Glomerular visceral epithelial cell (primary cell): ENCODE results near the gene WDR49.

Experiments
- DNase-seq: peaks from one replicate; pipeline ENCODE4 v3.0.0-alpha.2; 2016; ENCODE audit errors: extremely low spot score

Gene WDR49

GRCh38 chr3:167653760-167654159, at the start of gene WDR49:
WDR49 (minus strand) TSS chr3:167653942; CDS start chr3:167653425, 517 bp downstream.
- DNase-seq: no peak

GRCh38 chr3:167700926-167701325, 47.2 kb upstream of the WDR49 start:
- no peak for DNase-seq

DNA sequence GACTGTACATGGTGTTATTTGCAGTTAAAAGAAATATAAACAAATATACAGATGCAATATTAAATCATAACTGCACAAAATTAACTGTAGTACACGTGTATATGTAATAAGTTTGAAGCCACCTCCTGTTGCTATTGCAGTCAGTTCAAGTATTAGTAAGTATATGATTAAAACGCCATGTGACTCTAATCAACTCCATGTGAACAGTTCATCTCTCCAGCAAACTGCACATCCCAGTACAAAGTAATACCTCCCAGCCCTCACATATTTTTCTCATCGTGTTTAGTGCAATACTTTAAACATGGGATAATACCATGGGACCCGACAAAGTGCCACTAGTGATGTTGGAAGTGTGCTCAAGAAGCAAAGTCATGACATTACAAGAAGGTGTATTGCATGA, 46.3 kb upstream of the WDR49 start:
- no peak for DNase-seq

DNA sequence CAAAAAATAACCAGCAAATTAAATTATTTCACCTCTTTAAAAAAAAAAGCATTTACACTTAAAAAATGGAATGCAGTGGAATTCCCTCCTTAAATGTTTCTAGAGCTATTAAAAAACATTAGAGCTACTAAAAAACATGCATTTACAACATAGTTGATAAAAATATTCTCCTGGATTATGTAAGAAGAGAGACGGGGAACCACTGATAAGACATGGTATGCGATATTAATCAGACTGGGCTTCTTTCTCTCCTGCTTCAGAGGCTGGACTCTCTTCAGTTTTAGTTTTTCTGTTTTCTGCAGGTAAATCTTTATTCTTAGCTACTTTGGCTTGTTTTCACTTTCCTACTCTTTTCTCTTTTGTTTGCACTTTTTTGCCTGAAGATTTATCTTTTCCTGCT, 40.4 kb upstream of the WDR49 start:
- no peak for DNase-seq

DNA sequence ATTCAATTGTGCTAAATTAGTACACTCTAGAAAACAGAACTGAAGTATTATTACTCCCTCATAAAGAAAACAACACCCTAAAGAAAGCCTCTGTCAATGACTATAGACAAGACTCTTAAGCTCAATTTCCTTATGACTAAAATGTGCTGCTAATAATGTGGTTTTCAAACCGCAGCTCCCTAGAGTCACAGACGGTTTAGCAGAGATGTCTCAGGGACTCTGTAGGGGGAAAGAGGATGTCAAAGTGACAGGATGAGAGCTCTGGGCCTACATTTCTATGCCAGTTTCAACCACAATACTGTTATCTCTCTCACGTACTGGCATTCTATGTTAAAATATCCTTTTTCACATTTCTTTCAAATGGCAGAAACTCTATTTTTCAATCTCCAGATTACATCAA, 37.6 kb upstream of the WDR49 start:
- peak; percentile 8 for DNase-seq

- DNase-seq: peak; percentile 52
Observed at GRCh38 chr3:167684388-167684993, 30.7 kb upstream of the WDR49 start.

DNA sequence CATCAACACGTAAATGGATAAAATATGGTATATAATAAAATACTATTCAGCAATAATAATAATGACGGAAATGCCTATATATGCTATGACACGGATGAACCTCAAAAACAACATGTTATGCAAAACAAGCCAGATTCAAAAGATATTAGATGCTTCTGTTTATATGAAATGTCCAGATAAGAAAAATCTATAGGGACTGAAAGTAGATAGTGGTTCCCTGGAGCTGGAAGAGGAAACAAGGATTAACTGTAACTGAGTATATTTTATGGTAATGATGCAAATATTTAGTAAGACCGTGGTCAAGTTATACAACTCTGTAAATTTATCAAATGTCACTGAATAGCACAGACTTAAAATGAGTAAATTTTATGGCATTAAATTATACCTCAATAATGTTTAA, 25.8 kb upstream of the WDR49 start:
- no peak for DNase-seq

DNA sequence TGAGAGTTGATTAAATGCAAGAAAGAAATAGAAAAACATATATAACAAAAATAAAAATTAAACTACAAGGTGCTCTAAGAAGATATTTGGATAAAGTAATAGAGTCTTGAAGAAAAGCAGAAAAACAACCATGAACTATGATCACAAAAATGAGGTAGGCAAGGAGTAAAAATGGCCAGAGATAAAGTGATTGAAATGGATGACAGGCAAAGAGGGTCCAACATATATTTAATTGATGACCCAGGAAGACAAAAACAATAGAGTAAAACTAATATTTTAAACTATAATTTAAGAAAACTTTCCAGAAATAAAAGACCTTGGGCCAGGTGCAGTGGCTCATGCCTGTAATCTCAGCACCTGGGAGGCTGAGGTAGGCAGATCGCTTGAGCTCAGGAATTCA, 22.1 kb upstream of the WDR49 start:
- no peak for DNase-seq

DNA sequence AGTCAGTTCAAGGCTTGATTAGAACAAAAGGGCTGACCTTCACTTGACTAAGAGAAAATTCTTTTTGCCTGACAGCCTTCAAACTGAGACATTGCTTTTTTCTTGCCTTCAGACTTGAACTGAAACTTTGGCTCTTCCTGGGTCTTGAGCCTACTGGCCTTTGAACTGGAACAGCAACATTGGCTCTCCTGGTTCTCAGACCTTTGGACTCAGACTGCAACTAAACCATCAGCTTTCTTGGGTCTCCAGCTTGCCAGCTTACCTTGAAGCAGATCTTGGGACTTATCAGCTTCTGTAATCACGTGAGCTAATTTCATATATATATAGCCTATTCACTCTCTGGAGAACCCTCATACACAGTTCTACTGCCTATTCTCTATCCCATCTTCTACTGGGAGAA, 19.5 kb upstream of the WDR49 start:
- no peak for DNase-seq

DNA sequence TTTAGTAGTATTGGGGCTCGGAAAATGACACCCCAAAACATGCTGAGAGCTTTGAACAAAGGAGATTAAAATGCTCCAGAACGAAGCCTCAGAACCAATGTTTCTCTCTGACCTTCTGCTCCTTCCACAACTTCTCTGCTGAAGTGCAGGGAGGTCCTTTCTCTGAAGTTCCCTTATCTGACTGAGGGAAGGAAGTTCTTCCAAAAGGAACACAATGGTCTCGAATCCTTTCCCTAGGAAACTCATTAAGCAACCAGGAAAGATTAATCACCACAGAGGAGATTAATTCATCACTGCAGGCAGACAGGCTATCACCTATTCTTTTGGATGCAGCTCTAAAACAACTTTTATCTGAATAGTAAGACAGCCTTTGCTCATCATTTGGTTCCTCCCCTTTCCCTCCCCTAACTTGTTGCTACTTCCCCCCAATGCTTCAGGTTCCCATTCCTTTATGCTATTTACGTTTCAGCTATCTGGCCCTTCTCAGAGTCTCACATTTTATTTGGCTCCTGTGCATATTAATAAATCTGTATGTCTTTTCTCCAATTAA, 18.2 kb upstream of the WDR49 start:
- no peak for DNase-seq

GRCh38 chr3:167669699-167670098, 16.0 kb upstream of the WDR49 start:
- DNase-seq: no peak

DNA sequence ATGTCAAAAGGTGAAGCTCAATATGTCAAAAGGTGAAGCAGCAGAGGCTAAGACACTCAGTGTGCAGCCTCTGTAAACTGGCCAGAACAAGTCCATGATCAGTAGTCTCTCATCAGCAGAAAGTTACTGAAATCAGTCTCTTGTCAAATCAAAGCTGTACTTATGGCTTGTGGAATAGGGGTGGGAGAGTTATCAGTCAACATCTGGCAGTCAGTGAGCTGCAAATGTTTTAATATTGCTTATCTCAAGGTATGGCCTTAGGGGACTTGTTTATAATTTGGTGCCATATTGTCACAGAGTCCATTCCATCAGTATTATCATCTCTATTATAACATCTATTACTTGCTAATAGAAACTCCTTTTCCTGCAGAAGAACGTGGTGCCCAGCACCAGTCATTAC, 14.9 kb upstream of the WDR49 start:
- no peak for DNase-seq

DNA sequence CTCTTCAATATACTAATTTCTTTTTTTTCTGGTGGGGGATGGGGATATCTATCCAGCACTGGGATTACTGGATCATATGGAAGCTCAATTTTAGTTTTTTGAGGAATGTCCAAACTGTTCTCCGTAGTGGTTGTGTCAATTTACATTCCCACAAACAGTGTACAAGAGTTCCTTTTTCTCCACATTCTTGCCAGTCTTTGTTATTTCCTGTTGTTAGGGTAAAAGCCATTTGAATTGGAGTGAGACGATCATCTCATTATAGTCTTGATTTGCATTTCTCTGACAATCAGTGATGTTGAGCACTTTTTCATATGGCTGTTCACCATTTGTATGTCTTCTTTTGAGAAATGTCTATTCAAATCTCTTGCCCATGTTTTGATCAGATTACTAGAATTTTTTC, 12.8 kb upstream of the WDR49 start:
- no peak for DNase-seq

DNA sequence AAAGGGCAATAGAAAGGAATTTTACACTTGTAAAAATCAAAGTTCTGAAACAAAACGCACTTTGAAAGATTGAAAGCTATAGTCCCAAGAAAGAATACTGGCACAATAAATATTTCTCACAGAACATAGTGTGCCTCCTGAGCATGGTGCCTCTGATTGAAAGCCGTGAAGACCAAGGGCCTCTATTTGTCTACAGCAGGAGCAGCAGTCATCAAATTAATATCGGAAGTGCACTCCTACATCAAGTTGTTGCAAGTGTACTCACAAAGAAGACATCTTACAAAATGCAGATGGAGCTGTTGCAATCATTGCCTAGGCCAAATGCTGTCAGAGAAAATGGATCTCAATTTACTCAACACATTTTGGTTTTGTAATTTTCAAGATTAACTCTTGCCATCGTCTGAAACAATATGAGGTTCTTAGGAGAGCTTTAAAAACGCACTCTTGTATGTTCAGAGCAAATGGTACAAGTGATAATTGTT, 9.2 kb upstream of the WDR49 start:
- no peak for DNase-seq

- DNase-seq: no peak
Observed at GRCh38 chr3:167657684-167658225, 4.0 kb upstream of the WDR49 start.

- DNase-seq: no peak
Observed at GRCh38 chr3:167656821-167657220, 3.1 kb upstream of the WDR49 start.

DNA sequence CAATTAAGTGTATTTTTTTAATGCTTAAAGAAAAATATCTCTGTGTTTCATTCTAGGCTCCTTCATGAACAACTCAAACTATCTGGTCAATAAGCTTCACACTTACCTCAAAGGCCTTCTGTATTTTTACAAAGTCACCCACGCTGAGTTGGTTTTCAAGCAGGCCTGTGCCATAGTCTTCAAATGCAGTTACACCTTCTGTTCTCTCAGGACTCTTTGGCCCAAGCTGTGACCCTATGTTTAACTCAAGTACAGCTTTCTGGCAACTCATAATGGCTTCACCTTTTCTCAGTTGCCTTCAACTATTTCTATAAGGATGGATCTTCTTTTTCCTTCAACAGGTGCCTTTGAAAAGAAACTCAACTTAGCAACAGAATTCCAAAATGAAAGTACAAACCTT, 587 bp downstream of the WDR49 start:
- DNase-seq: no peak

DNA sequence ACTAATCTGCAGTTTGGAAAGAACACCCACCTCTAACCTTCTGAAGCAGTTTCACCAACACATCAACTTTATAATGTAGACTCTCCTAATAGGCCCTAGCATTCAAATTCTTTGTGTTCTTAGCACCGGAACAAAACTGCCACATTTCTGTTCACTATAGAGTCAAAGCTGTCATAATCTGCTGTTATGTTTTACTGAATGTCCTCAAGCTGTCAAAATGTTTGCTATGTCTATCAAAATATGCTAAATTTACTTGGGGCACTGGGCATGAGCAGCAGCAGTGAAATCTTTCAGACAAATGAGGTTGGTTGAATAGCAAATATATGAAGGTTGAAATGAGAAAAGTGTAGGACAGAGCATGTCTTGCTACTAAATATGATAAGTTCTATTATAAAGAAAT, 1.9 kb downstream of the WDR49 start:
- DNase-seq: no peak

- no peak for DNase-seq
Observed at GRCh38 chr3:167650459-167650858, 3.3 kb downstream of the WDR49 start.

DNA sequence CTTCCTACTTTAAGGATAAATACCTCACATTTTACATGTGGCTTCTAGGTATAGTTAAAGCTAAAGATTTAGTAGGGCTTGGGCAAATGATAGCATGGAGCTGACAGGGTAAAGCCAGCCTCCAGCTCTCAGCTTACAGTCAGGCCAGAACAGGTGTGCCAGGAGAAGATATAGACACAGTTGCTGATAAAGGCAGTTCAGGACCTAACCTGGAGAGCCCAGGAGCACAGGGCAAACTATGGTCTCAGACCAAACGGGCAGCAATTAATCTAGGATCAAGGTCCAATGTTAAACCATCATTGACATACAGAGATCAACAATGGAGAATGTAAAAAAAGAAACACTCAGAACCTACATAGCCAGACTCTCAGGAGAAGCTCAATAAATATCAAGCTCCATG, 4.0 kb downstream of the WDR49 start:
- no peak for DNase-seq

DNA sequence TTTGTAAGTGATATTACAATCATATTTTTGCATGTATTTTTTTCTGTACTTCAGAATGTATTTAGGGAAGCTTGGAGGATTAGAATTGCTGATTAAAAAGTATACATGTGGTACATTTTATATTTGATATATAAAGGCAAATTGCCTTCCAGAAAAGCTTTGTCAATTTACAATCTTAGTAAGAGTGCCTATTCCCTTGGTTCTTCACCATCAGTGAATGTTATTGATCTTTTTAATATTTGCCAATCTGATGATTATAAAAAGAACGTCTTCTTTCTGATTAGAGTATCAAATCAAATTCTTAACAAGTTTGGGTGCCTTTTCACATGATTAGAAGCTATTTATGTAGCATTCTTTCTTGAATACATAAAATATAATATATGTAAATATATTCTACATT, 9.1 kb downstream of the WDR49 start:
- DNase-seq: no peak

DNA sequence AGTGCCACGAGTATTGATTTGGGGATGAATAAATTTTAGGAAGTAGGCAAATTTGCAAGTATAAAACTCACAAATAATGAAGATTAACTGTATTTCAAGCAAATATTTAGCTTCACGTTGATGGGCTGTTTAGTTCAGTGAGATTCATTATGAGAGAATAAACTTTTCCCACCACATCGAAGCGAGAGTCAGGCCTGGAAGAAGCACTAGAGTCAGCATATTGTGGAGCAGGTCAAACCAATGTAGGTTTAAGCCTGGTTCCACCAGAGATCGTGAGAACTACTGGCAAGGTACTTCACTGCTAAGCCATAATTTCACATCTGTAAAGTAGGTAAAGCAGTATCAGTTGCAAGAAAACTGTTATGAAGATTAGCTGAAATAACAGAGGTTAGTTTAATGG, 22.3 kb downstream of the WDR49 start:
- DNase-seq: no peak

DNA sequence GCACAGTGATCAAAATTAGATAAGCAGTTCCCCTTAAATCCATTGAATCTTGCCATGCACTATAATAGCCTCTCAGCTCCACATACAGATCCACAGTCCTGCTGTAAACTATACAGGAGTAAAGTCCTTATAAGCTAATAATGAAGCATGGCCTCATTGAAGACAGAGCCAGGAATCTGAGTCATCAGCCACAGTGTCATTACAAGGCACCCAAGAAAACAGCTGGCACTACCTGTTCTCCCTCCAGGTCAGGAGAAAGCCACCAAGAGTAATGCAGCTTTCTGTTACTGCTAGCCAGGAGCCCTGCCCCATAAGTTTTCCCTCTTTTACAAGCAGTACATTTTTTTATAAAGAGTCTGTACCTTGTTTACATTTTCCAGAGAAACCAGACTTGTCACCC, 27.3 kb downstream of the WDR49 start:
- no peak for DNase-seq

GRCh38 chr3:167615030-167615429, 38.7 kb downstream of the WDR49 start:
- no peak for DNase-seq
